Measurements from ENCODE around the gene FGD1. TPM values are rescaled to one million over a fixed set of nuclear protein-coding genes. Genes with fewer than 3 reads are reported as not detected.

The FGD1 gene
- total RNA-seq, 1 experiment from 2014 or later = 36.3 TPM

- no peak for ATAC-seq
- H3K4me3 Mint-ChIP-seq = no peak overlapping the region
Observed at GRCh38 chrX:54540289-54540688, 44.3 kb upstream of the FGD1 start.

DNA sequence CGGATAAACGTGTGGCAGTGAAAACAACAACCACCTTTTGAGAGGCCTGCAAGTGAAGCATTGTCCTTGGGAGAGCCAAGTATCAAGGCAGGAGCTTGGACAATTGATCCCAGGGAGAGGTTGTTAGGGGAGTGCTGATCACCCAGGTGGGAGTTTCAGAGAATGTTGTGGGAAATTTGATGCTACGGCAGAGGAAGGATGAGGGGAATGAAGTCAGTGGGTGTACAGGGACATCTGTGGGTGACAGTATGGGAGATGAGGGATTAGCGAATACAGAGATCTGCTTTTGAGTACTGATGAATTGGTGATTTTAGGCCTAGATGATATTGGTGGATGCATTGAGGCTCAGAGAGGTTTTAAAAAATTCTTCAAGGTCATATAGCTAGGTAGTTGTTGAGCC is 38.2 kb upstream of the FGD1 start:
- no peak for ATAC-seq
- Mint-ChIP-seq H3K4me3 (no peak overlapping the region), H3K4me1 (peaks cover 20% of the 10 kb centered on the region), H3K36me3 (peaks cover 39% of the 10 kb centered on the region), H3K27me3 (ENCODE audit: low read depth) (no peaks in the 10 kb centered on the region), H3K27ac (peak overlapping the region; percentile 56), H3K9me3 (no peaks in the 10 kb centered on the region)
- no peak for DNase-seq (ENCODE audit: low spot score)
- CTCF ChIA-PET = no interaction called here
- TF ChIP-seq ZNF121 (CRISPR knock-in tag; IDR thresholded peaks at IDR 0.05) = no peak
- no peak for TF ChIP-seq ZNF396 (CRISPR knock-in tag; IDR thresholded peaks at IDR 0.05; ENCODE audit: borderline replicate concordance)
- no peak for TF ChIP-seq ATF1 (CRISPR knock-in tag; IDR thresholded peaks at IDR 0.05)
- no peak for TF ChIP-seq ATF6 (CRISPR knock-in tag; IDR thresholded peaks at IDR 0.05)
- no peak for TF ChIP-seq MXD4 (CRISPR knock-in tag; IDR thresholded peaks at IDR 0.05; ENCODE audit: borderline replicate concordance)
- TF ChIP-seq SMAD4 (CRISPR knock-in tag; IDR thresholded peaks at IDR 0.05) = no peak
- no peak for TF ChIP-seq RELA (CRISPR knock-in tag; IDR thresholded peaks at IDR 0.05; ENCODE audit: borderline replicate concordance)
- TF ChIP-seq ZBTB43 (CRISPR knock-in tag; IDR thresholded peaks at IDR 0.05) = no peak
- no peak for TF ChIP-seq USF2 (CRISPR knock-in tag; IDR thresholded peaks at IDR 0.05)
- no peak for TF ChIP-seq RORB (CRISPR knock-in tag; IDR thresholded peaks at IDR 0.05)
- TF ChIP-seq ZNF138 (CRISPR knock-in tag; conservative IDR thresholded peaks at IDR 0.05) = no peak
- TF ChIP-seq JUN (CRISPR knock-in tag; IDR thresholded peaks at IDR 0.05) = no peak
- TF ChIP-seq GTF2I (CRISPR knock-in tag; conservative IDR thresholded peaks at IDR 0.05) = no peak
- TF ChIP-seq ZNF219 (CRISPR knock-in tag; IDR thresholded peaks at IDR 0.05; ENCODE audit: borderline replicate concordance) = no peak
- TF ChIP-seq CBFB (CRISPR knock-in tag; IDR thresholded peaks at IDR 0.05; ENCODE audit: low read depth) = no peak
- TF ChIP-seq, protein P1, sequence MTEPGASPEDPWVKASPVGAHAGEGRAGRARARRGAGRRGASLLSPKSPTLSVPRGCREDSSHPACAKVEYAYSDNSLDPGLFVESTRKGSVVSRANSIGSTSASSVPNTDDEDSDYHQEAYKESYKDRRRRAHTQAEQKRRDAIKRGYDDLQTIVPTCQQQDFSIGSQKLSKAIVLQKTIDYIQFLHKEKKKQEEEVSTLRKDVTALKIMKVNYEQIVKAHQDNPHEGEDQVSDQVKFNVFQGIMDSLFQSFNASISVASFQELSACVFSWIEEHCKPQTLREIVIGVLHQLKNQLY (CRISPR knock-in tag; IDR thresholded peaks at IDR 0.05) = no peak
- TF ChIP-seq FOXK1 (CRISPR knock-in tag; IDR thresholded peaks at IDR 0.05) = no peak
- no peak for TF ChIP-seq NFATC4 (CRISPR knock-in tag; IDR thresholded peaks at IDR 0.05)
- no peak for TF ChIP-seq ELF4 (CRISPR knock-in tag; IDR thresholded peaks at IDR 0.05; ENCODE audit: low read depth)
- TF ChIP-seq, protein P2, sequence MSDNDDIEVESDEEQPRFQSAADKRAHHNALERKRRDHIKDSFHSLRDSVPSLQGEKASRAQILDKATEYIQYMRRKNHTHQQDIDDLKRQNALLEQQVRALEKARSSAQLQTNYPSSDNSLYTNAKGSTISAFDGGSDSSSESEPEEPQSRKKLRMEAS (CRISPR knock-in tag; IDR thresholded peaks at IDR 0.05) = no peak
- POLR2A ChIA-PET = interaction anchor here (0.7 kb wide), 1 partner anchor 17 kb away, joined by 5 read pairs; no protein-coding TSS in a partner anchor

More at GRCh38 chrX:54540289-54540688, 44.3 kb upstream of the FGD1 start:
- Mint-ChIP-seq H3K9me3 (no peaks in the 10 kb centered on the region), H3K4me1 (no peaks in the 10 kb centered on the region), H3K27me3 (ENCODE audit: low read depth) (no peaks in the 10 kb centered on the region), H3K36me3 (peaks cover 51% of the 10 kb centered on the region), H3K27ac (no peak overlapping the region)
- CTCF ChIA-PET = no interaction called here
- TF ChIP-seq CREM (CRISPR knock-in tag; IDR thresholded peaks at IDR 0.05) = no peak
- TF ChIP-seq NFATC4 (CRISPR knock-in tag; IDR thresholded peaks at IDR 0.05) = no peak
- TF ChIP-seq, protein P3, sequence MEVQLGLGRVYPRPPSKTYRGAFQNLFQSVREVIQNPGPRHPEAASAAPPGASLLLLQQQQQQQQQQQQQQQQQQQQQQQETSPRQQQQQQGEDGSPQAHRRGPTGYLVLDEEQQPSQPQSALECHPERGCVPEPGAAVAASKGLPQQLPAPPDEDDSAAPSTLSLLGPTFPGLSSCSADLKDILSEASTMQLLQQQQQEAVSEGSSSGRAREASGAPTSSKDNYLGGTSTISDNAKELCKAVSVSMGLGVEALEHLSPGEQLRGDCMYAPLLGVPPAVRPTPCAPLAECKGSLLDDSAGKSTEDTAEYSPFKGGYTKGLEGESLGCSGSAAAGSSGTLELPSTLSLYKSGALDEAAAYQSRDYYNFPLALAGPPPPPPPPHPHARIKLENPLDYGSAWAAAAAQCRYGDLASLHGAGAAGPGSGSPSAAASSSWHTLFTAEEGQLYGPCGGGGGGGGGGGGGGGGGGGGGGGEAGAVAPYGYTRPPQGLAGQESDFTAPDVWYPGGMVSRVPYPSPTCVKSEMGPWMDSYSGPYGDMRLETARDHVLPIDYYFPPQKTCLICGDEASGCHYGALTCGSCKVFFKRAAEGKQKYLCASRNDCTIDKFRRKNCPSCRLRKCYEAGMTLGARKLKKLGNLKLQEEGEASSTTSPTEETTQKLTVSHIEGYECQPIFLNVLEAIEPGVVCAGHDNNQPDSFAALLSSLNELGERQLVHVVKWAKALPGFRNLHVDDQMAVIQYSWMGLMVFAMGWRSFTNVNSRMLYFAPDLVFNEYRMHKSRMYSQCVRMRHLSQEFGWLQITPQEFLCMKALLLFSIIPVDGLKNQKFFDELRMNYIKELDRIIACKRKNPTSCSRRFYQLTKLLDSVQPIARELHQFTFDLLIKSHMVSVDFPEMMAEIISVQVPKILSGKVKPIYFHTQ (CRISPR knock-in tag; IDR thresholded peaks at IDR 0.05) = no peak
- no peak for TF ChIP-seq OVOL2 (CRISPR knock-in tag; IDR thresholded peaks at IDR 0.05; ENCODE audit: borderline replicate concordance)
- TF ChIP-seq, protein P4, sequence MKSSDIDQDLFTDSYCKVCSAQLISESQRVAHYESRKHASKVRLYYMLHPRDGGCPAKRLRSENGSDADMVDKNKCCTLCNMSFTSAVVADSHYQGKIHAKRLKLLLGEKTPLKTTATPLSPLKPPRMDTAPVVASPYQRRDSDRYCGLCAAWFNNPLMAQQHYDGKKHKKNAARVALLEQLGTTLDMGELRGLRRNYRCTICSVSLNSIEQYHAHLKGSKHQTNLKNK (CRISPR knock-in tag; IDR thresholded peaks at IDR 0.05) = no peak
- no peak for TF ChIP-seq IRF2 (CRISPR knock-in tag; IDR thresholded peaks at IDR 0.05; ENCODE audit: borderline replicate concordance, low read depth)
- no peak for DNase-seq (ENCODE audit: low spot score)
- POLR2A ChIA-PET = no interaction called here

Data from WTC11 (cell line).